Suppressor macrophage treated with lipopolysaccharide for 1 hour (primary cell): ENCODE data around the gene TCEA3.
"Not testable (repeated sequence)": the region's sequence is repeated elsewhere in the genome, so short reads cannot be mapped to it uniquely, and the experiment has no call there.

ENCODE experiments used
- DNase-seq, 3 donors: peaks; one replicate each; pipeline ENCODE4 v3.0.0-alpha.2; 2020 to 2022

The TCEA3 gene

DNA sequence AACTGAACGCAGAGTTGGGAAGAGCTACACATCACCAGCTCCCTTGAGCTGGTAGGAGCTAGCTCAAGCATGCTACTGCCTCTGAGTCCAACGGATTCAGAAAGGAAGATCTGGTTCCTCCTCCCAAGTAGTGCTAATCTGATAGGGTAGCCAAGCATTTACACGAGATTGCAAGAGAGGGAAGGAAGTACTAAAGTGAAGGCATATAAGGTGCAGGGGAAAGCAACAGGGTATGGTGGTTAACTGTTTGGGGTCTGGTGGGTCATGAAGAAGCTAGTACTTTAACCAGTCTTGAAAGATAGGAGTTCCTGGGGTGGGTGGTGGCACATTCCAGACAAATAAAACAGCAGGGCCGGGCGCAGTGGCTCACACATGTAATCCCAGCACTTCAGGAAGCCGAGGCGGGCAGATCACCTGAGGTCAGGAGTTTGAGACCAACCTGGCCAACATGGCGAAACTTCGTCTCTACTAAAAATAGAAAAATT, 34.7 kb downstream of the TCEA3 start:
- no peak for DNase-seq

DNA sequence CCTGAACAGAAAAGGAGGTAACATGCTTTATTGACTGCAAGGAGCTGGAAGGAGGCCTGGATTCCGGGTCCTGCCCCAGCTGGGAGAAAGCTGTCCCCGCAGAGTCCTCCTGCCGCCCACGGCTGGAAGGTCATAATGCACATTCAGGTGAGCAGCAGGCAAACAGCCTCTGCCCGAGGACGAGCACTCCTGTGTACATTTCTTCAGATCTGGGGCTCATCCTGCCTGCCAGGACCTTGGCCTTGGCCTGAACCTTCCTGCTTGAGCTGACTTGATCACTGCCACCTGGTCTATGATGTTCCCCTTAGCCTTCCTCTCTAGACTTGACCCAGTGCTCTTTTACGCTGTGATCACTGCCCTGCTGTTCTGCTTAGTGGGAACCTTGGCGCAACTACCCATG, 37.1 kb downstream of the TCEA3 start:
- DNase-seq: no peak

DNA sequence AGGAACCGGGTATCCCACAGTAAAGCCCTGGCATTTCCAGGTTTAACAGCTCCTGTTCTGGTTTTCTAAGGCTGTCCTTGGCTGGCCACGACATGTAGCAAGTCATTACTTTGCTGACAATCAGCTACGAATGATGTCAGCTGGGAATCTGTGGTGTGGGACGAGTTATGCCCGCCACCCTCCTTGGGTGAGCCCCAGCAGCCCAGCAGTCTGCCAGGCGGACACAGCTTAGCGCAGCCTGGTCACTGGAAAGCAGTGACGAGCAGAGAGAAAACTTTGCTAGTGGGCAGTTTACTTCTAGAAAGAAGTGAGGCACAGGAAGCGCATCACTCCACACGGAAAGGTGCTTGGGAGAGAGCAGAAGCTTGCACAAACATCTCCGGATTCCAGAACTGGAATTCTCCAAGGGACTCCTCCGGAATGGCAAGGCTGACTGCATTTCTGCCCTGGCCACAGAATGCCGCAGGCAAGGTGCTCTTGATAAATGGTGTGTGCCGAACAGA, 39.4 kb downstream of the TCEA3 start:
- no peak for DNase-seq

- DNase-seq: peak; percentile 53 to 66 (median 60)
Measured at GRCh38 chr1:23384312-23385058, 40.1 kb downstream of the TCEA3 start.

DNA sequence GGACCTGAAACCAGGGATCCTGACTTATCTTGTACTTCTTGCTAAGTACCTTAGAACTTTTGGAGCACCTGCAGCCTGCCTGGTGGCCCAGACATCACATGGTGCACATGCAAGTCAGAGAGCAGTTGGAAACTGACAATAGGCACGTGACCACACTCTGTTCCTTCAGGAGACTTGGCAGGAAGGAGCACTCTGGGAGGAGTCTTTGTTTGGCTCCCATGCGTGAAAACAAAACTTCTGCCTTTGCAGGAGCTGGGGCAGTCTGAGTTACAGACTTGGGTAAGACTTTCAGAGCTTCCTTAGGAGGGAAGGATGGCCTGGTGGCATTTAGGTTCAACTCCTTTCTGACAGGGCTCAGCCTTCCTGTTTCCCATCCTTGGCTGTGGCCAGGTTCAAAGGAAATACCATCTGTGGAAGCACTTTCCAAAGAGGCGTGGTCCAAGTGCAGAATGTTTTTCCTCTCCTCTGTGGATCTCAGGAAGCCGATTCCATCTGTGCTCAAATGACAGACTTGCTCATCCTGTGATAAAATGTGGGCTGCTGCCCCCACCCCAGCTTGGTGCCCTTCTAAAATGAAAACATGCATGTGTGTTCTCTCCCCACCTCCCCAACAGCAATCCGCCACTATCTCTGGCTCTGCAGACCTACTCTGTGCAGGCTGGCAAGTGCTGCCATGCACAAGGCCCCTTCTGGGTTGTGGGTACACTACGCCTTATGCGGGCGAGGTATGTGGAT, 40.8 kb downstream of the TCEA3 start:
- DNase-seq: no peak

DNA sequence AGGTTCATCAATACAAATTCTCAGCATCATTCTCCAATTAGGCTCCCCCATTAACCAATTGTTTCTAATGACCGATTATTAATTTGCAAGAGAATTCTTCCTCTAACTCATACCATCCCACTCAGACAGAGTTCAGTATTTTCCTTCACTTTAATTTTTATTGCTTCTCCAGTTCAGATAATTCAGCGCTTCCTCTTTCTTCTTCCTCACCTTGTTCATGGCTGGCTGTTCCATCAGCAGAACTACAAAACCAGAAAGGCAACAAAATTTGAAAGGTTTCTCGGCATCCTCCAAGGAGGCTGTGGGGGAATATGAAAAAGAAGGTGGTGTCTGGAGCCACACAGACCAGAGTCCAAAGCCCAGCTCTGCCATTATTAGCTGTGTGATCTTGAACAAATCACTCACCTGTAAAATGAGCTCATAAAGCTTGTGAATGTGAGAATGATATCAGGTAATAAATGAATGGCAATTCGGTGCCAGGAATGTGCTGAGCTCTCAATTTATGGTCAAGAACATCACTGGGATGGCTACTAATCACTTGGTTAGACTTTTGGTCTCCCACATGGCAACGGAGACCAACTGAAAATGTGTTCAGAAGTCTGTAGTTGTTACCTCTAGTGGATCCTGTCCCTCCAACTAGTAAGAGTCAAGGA, 43.2 kb downstream of the TCEA3 start:
- no peak for DNase-seq

GRCh38 chr1:23380719-23381118, 43.8 kb downstream of the TCEA3 start:
- no peak for DNase-seq

- DNase-seq: not testable (repeated sequence)
Measured at GRCh38 chr1:23380236-23380635, 44.3 kb downstream of the TCEA3 start.

GRCh38 chr1:23376890-23377811, 47.4 kb downstream of the TCEA3 start:
- DNase-seq: no peak

- DNase-seq: not testable (repeated sequence)
Measured at GRCh38 chr1:23374079-23374735, 50.3 kb downstream of the TCEA3 start.

DNA sequence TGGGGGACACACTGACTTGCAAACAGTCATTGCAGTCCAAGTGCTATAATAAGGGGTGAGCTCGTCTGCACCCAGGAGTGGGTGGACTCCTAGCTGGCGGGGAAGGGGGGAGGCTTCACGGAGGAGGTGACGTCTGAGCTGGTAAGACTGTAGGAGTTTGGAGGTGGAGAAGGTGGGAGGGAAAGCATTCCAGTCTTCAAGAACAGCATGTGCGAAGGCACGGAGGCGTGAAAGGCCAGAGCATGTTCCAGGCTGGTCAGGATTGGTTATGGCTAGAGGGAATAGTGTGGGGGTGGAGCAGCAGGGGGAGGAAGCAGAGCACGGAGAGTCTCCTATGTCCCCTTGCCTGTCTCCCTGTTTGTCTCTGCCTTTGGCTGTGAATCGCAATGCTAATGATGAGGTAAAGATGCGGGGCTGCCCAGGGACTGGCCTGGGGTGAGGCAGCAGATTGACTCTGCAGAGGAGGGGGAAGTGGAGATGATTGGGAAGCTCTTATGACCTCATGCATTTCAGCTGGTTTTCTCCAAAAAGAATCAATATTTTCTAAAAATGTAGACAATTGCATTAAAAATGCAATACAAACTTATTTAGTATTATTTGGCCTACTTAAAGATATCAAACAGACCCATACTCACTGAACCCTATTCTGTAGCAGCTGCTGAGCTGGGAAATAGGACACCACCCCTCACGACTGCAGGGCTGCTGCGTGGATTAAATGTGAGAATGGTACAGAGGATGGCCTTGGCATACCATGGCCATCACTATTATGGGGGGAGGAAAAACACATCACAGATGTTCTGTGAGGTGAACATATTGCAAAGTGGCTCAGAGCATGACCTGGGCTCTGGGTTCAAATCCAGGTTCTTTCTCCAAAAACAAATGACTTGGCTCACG, 52.3 kb downstream of the TCEA3 start:
- peak; percentile 41 to 69 (median 67) for DNase-seq

GRCh38 chr1:23370709-23371584, 53.6 kb downstream of the TCEA3 start:
- no peak for DNase-seq

DNA sequence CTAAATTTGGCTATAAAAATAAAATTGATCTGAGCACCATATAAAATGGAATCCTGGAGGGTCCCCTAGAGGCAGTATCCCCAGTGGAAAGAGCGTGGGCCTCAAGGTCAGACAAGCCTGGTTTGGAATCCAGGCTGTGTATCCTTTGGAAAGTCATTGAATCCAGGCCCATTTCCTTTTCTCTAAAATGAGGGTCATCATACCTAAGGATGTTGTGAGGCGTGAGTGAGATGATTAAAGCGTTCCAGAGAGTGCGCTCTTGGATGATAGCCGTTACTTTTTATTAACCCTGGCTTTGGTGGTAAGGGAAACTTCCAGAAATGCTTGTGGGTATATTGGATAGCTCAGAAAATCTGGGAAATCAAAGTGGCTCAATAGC, 54.2 kb downstream of the TCEA3 start:
- no peak for DNase-seq

GRCh38 chr1:23369335-23370013, 55.1 kb downstream of the TCEA3 start, which contains the start of gene ZNF436:
ZNF436 (minus strand) TSS chr1:23369836; CDS start chr1:23368005, 1,831 bp downstream.
- DNase-seq: peak; percentile 38 to 73 (median 62)

DNA sequence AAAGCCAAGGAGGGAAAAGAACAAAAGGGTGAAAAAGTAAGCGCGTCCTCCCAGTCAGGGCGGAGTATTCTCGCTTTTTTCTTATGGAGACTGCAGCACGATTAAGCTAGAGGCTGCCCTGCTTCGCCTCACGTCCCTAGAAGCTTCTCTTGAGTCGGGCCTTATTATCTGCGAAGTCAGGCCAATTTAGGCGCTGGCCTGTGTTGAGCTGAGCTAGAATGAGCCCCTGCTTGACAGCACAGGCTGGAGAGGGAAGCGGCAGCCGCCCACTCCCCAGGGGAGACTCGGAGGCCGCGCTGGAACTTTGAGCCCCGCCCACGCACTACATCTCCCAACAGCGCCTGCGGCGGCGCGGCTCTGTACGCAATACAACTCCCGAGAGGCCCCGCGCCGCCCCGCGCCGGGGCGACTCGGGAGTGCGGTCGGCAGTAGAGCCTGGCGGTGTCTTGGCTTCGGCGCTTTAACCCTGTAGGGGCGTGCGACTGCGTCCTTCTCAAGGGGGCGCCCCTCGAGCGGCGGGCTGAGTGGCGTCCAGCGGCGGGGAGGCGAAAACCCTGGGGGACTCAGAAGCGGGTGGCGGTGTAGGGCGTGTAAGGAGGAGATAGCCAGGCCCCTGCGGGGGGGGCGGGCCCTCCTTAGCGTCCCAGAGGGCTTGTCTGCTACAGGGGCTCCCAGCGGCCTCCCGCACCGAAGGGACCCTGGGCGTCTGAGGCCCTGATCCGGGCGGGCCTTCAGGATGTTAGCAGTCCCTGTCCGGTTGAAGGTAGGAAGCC, 55.8 kb downstream of the TCEA3 start:
- DNase-seq: peak; percentile 97 to 99 (median 99)

DNA sequence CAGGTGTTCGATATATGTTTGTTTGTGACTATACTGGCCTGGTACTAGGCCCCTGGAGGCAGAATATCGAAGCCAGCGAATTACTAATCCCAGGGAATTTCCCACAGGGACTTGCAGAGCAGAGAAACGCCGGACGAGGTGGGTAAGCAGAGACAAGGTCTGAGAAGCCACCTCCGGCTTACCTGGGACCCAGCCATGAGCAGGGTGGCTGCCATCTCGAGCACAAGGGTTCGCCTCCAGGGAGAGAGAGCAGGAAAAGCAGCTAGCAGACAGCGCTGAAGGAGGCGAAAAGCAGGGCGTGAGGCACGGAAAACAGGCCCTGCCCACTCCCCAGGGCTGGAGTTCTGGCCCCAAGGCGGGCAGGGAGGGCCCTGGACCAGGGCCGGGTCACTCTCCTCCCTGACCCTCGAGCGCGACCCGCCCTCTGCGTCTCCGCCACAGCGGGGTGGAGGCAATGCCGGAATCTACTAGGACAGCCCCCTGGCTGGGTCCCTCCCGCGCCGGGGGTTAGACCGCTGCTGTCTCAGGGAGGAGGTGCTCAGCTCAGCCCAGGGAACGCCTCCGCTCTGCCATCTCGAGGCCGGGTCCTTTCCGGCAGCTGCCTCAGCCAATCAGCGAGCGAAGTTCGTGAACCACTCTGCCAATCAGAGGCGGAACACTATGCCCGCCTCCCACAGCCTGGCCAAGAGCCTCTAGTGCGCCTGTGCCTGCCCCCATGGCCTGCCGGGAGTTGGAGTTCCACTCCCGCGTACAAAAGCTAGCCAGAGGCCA, 56.6 kb downstream of the TCEA3 start:
- DNase-seq: peak; percentile 98 to 99 (median 99)

- DNase-seq: no peak
Measured at GRCh38 chr1:23367451-23367790, 57.1 kb downstream of the TCEA3 start.
